HepG2 (cell line): ENCODE measurements around the gene PPP1R13B. TPM values are rescaled to one million over a fixed set of nuclear protein-coding genes. Genes with fewer than 3 reads are reported as not detected.

Experiments
- CERS6 ChIP-seq: sonication (generic); formaldehyde crosslinking; IDR thresholded peaks from 2 replicates; pipeline ENCODE4 v1.5.0; 2020; ENCODE audit warnings: missing genetic modification reagents
- CREM ChIP-seq, 2 experiments: sonication (generic) in 1 of 2; formaldehyde crosslinking in 1 of 2; IDR thresholded peaks; 2 replicates each; pipeline versions ENCODE4 v1.4.0 to v1.6.1; 2016 to 2020; ENCODE audit warnings: antibody characterized with exemption in 1 of 2, mild to moderate bottlenecking in 1 of 2, missing genetic modification reagents in 1 of 2
- ETV6 ChIP-seq: sonication (generic); formaldehyde crosslinking; conservative IDR thresholded peaks from 2 replicates; pipeline ENCODE4 v1.4.0; 2020; ENCODE audit warnings: missing genetic modification reagents
- GATAD1 ChIP-seq: IDR thresholded peaks from 2 replicates; pipeline ENCODE4 v1.6.1; 2016; ENCODE audit warnings: missing genetic modification reagents, missing compliant biosample characterization
- HNRNPL ChIP-seq: fragments of 200-400 bp; formaldehyde crosslinking; IDR thresholded peaks from 2 replicates; pipeline ENCODE4 v1.6.1; 2017; ENCODE audit warnings: mild to moderate bottlenecking, low read depth, low read length
- KDM1A ChIP-seq: IDR thresholded peaks from 2 replicates; pipeline ENCODE4 v1.6.1; 2016; ENCODE audit warnings: missing compliant biosample characterization
- MAZ ChIP-seq, 2 experiments: sonication (generic) in 1 of 2; formaldehyde crosslinking in 1 of 2; IDR thresholded peaks; 2 replicates each; pipeline versions ENCODE4 v1.5.0 to v1.6.1; 2012 to 2020; ENCODE audit warnings: low read depth in 2 of 2, mild to moderate bottlenecking in 2 of 2, borderline replicate concordance in 1 of 2, improper control_type of control experiment in 1 of 2, low read length in 1 of 2, missing genetic modification reagents in 1 of 2, moderate library complexity in 1 of 2
- MYC ChIP-seq: sonication (generic); formaldehyde crosslinking; IDR thresholded peaks from 2 replicates; pipeline ENCODE4 v1.9.0; 2021; ENCODE audit warnings: missing genetic modification reagents, borderline replicate concordance
- REST ChIP-seq, 2 experiments: IDR thresholded peaks; 2 replicates each; pipeline ENCODE4 v1.6.1; 2011 to 2012; ENCODE audit warnings: low read length in 2 of 2, borderline replicate concordance in 1 of 2, low read depth in 1 of 2, mild to moderate bottlenecking in 1 of 2, moderate library complexity in 1 of 2
- RFXANK ChIP-seq: IDR thresholded peaks from 2 replicates; pipeline ENCODE4 v1.6.1; 2016
- RNF2 ChIP-seq: fragments of 450-650 bp; conservative IDR thresholded peaks from 2 replicates; pipeline ENCODE4 v1.6.1; 2016; ENCODE audit warnings: low read depth
- SKIL ChIP-seq: sonication (generic); formaldehyde crosslinking; IDR thresholded peaks from 2 replicates; pipeline ENCODE4 v1.8.0; 2022; ENCODE audit warnings: missing genetic modification reagents, mild to moderate bottlenecking, moderate library complexity, borderline replicate concordance
- ZBTB26 ChIP-seq: IDR thresholded peaks from 2 replicates; pipeline ENCODE4 v1.6.1; 2016; ENCODE audit warnings: missing compliant biosample characterization, missing genetic modification reagents, borderline replicate concordance
- ZNF253 ChIP-seq: sonication (generic); formaldehyde crosslinking; IDR thresholded peaks from 2 replicates; pipeline ENCODE4 v1.8.0; 2022; ENCODE audit warnings: mild to moderate bottlenecking, missing genetic modification reagents, borderline replicate concordance
- ZNF260 ChIP-seq: sonication (generic); formaldehyde crosslinking; IDR thresholded peaks from 2 replicates; pipeline ENCODE4 v1.4.0; 2020; ENCODE audit warnings: missing genetic modification reagents, low read depth, mild to moderate bottlenecking, borderline replicate concordance
- ZNF296 ChIP-seq: sonication (generic); formaldehyde crosslinking; conservative IDR thresholded peaks from 2 replicates; pipeline ENCODE4 v1.5.0; 2020; ENCODE audit warnings: mild to moderate bottlenecking, missing genetic modification reagents
- ZNF691 ChIP-seq: sonication (generic); formaldehyde crosslinking; IDR thresholded peaks from 2 replicates; pipeline ENCODE4 v1.4.0; 2020; ENCODE audit warnings: missing genetic modification reagents, low read depth, mild to moderate bottlenecking, borderline replicate concordance
- ZNF768 ChIP-seq: sonication (generic); formaldehyde crosslinking; IDR thresholded peaks from 2 replicates; pipeline ENCODE4 v1.4.0; 2020; ENCODE audit warnings: missing genetic modification reagents
- ZUFSP ChIP-seq: sonication (generic); formaldehyde crosslinking; IDR thresholded peaks from 2 replicates; pipeline ENCODE4 v1.9.0; 2021; ENCODE audit warnings: missing genetic modification reagents, mild to moderate bottlenecking, borderline replicate concordance
- polyA plus RNA-seq, 8 experiments: library from polyadenylated mRNA; depleted of rRNA in 3 of 8; stranded (reverse) in 7 of 8; unstranded in 1 of 8; fragments of >200 nt; fragmentation: Illumina TruSeq in 4 of 8; extraction: Trizol in 4 of 8; gene quantifications; 2 replicates each; pipeline versions ENCODE4 v1.2.1 to v1.2.3, GENCODE V29; 2011 to 2016; ENCODE audit warnings: low read depth in 4 of 8, missing spikeins in 1 of 8, mixed read lengths in 1 of 8; ENCODE audit not compliant: insufficient read depth in 1 of 8
- total RNA-seq, 5 experiments: library from RNA; depleted of rRNA; stranded (reverse); fragments of >200 nt; fragmentation: Illumina TruSeq; extraction: Trizol; gene quantifications; 2 replicates each; pipeline ENCODE4 v1.2.3, GENCODE V29; 2016; ENCODE audit warnings: low read depth in 1 of 5

Gene PPP1R13B
- total and polyA plus RNA-seq, 2 of the 13 experiments (the other 11 are each of a cell fraction or from before 2014, with no cell fraction given), result 4.6 to 9.4 TPM

GRCh38 chr14:103892247-103892646 lies 44.9 kb upstream of the PPP1R13B start (continued):
- no peak for TF ChIP-seq REST (IDR thresholded peaks at IDR 0.05; ENCODE audit: borderline replicate concordance in 1 of 2, low read depth in 1 of 2, low read length in 2 of 2)
- TF ChIP-seq ZNF768 (CRISPR knock-in tag), result peak; percentile 91
- no peak for TF ChIP-seq CREM (IDR thresholded peaks at IDR 0.05)
- no peak for TF ChIP-seq CREM (CRISPR knock-in tag; IDR thresholded peaks at IDR 0.05)
- TF ChIP-seq GATAD1 (CRISPR knock-in tag), result no peak
- no peak for TF ChIP-seq HNRNPL
- peak; percentile 84 for TF ChIP-seq KDM1A (CRISPR knock-in tag)
- TF ChIP-seq MYC, result peak; percentile 59; the same call in 1 of the 2 replicates
- TF ChIP-seq RNF2, result no peak
- no peak for TF ChIP-seq ZNF296 (CRISPR knock-in tag)
- peak; percentile 31; the same call in 1 of the 2 replicates for TF ChIP-seq MAZ (IDR thresholded peaks at IDR 0.05; ENCODE audit: borderline replicate concordance, low read depth, low read length)
- TF ChIP-seq MAZ (CRISPR knock-in tag; IDR thresholded peaks at IDR 0.05; ENCODE audit: low read depth), result no peak
- no peak for TF ChIP-seq ZUFSP (CRISPR knock-in tag)
- no peak for TF ChIP-seq ZNF253
- no peak for TF ChIP-seq SKIL (CRISPR knock-in tag)
- TF ChIP-seq ZNF260 (CRISPR knock-in tag), result no peak
- TF ChIP-seq ZNF691 (CRISPR knock-in tag), result peak; percentile 97
- no peak for TF ChIP-seq CERS6 (CRISPR knock-in tag)
- no peak for TF ChIP-seq RFXANK
- no peak for TF ChIP-seq ZBTB26 (CRISPR knock-in tag)
- no peak for TF ChIP-seq ETV6 (CRISPR knock-in tag)
